ENCODE results near the gene FRYL.

DNA sequence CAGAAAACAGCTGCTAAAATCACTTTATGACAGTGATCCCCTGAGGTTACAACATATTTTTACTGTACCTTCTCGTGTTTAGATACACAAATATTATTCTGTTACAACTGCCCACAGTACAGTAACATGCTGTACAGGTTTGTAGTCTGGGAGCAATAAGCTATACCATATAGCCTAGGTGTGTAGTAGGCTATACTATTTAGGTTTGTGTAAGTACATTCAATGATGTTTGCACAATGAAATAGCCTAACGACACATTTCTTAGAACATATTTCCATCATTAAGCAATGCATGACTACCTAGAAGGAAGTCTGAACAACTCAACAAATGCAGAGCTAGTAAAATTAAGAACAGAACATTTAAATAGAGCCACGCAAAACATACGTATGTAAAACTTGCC lies 177.3 kb downstream of the FRYL start:
- TF ChIP-seq, protein P1, sequence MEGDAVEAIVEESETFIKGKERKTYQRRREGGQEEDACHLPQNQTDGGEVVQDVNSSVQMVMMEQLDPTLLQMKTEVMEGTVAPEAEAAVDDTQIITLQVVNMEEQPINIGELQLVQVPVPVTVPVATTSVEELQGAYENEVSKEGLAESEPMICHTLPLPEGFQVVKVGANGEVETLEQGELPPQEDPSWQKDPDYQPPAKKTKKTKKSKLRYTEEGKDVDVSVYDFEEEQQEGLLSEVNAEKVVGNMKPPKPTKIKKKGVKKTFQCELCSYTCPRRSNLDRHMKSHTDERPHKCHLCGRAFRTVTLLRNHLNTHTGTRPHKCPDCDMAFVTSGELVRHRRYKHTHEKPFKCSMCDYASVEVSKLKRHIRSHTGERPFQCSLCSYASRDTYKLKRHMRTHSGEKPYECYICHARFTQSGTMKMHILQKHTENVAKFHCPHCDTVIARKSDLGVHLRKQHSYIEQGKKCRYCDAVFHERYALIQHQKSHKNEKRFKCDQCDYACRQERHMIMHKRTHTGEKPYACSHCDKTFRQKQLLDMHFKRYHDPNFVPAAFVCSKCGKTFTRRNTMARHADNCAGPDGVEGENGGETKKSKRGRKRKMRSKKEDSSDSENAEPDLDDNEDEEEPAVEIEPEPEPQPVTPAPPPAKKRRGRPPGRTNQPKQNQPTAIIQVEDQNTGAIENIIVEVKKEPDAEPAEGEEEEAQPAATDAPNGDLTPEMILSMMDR (IDR thresholded peaks at IDR 0.05; ENCODE audit: insufficient read depth, low read length), result no peak
- no peak for TF ChIP-seq POLR2AphosphoS5 (IDR thresholded peaks at IDR 0.05; ENCODE audit: low read depth)
